GM12865 (cell line): ENCODE data around the gene PLEKHA6.

Experiments
- DNase-seq: peaks from one replicate; pipeline ENCODE4 v3.0.0; 2010; ENCODE audit warnings: low read depth
- H3K4me3 ChIP-seq: 2 replicates; pipeline ENCODE4 v1.5.1; 2011; ENCODE audit warnings: mild to moderate bottlenecking, low read depth, low read length, control low read depth
- CTCF ChIP-seq: IDR thresholded peaks from 2 replicates; pipeline ENCODE4 v1.5.1; 2011; ENCODE audit warnings: low read length, control low read depth, low read depth, inconsistent platforms; ENCODE audit not compliant: insufficient read depth; ENCODE audit errors: missing control alignments

Gene PLEKHA6

GRCh38 chr1:204344665-204345355 is 14.9 kb downstream of the PLEKHA6 start:
- DNase-seq, result no peak
- TF ChIP-seq CTCF, result no peak

GRCh38 chr1:204343802-204344201 is 15.9 kb downstream of the PLEKHA6 start:
- no peak for TF ChIP-seq CTCF
- no peak overlapping the region for H3K4me3 ChIP-seq
- no peak for DNase-seq

More at GRCh38 chr1:204344665-204345355, 14.9 kb downstream of the PLEKHA6 start:
- H3K4me3 ChIP-seq, result no peak overlapping the region

- DNase-seq, result no peak
- H3K4me3 ChIP-seq, result no peak overlapping the region
- TF ChIP-seq CTCF, result no peak
Measured at GRCh38 chr1:204343247-204343646, 16.5 kb downstream of the PLEKHA6 start.

GRCh38 chr1:204342310-204342709 is 17.4 kb downstream of the PLEKHA6 start:
- no peak overlapping the region for H3K4me3 ChIP-seq
- no peak for DNase-seq
- no peak for TF ChIP-seq CTCF

GRCh38 chr1:204341380-204341779 is 18.3 kb downstream of the PLEKHA6 start:
- no peak overlapping the region for H3K4me3 ChIP-seq
- no peak for TF ChIP-seq CTCF
- DNase-seq, result no peak

- DNase-seq, result no peak
- no peak for TF ChIP-seq CTCF
- no peak overlapping the region for H3K4me3 ChIP-seq
Measured at GRCh38 chr1:204340081-204340889, 19.4 kb downstream of the PLEKHA6 start.
